Kidney tubule cell (primary cell): ENCODE measurements around the gene TRHDE.

Experiments used
- DNase-seq: peaks from one replicate; pipeline ENCODE4 v3.0.0-alpha.2; 2018; ENCODE audit warnings: low spot score

TRHDE gene

GRCh38 chr12:72274931-72275330 lies 2.8 kb downstream of the TRHDE start:
- DNase-seq = peak; percentile 41

- no peak for DNase-seq
Measured at GRCh38 chr12:72275526-72275925, 3.4 kb downstream of the TRHDE start.

- peak; percentile 34 for DNase-seq
Measured at GRCh38 chr12:72276181-72276805, 4.1 kb downstream of the TRHDE start.

GRCh38 chr12:72277415-72277814 lies 5.2 kb downstream of the TRHDE start:
- peak; percentile 56 for DNase-seq

GRCh38 chr12:72278894-72279293 lies 6.7 kb downstream of the TRHDE start:
- DNase-seq = no peak

GRCh38 chr12:72281126-72281525 lies 9.0 kb downstream of the TRHDE start:
- peak; percentile 58 for DNase-seq

GRCh38 chr12:72282721-72283120 lies 10.6 kb downstream of the TRHDE start:
- DNase-seq = peak; percentile 56

GRCh38 chr12:72285861-72286260 lies 13.7 kb downstream of the TRHDE start:
- DNase-seq = peak; percentile 32

GRCh38 chr12:72286526-72286925 lies 14.4 kb downstream of the TRHDE start:
- DNase-seq = no peak

- peak; percentile 58 for DNase-seq
Measured at GRCh38 chr12:72288436-72288835, 16.3 kb downstream of the TRHDE start.

GRCh38 chr12:72288911-72289310 lies 16.7 kb downstream of the TRHDE start:
- no peak for DNase-seq

GRCh38 chr12:72289633-72290032 lies 17.5 kb downstream of the TRHDE start:
- DNase-seq = peak; percentile 41

- DNase-seq = no peak
Measured at GRCh38 chr12:72291175-72291574, 19.0 kb downstream of the TRHDE start.

- DNase-seq = no peak
Measured at GRCh38 chr12:72293701-72294100, 21.5 kb downstream of the TRHDE start.

- no peak for DNase-seq
Measured at GRCh38 chr12:72295101-72295500, 22.9 kb downstream of the TRHDE start.

- peak; percentile 74 for DNase-seq
Measured at GRCh38 chr12:72295744-72296143, 23.6 kb downstream of the TRHDE start.

- DNase-seq = peak; percentile 98
Measured at GRCh38 chr12:72296389-72296788, 24.2 kb downstream of the TRHDE start.

- no peak for DNase-seq
Measured at GRCh38 chr12:72297666-72298065, 25.5 kb downstream of the TRHDE start.

GRCh38 chr12:72300728-72301127 lies 28.6 kb downstream of the TRHDE start:
- no peak for DNase-seq

- no peak for DNase-seq
Measured at GRCh38 chr12:72304751-72305150, 32.6 kb downstream of the TRHDE start.

- DNase-seq = no peak
Measured at GRCh38 chr12:72307229-72307628, 35.1 kb downstream of the TRHDE start.

GRCh38 chr12:72311946-72312345 lies 39.8 kb downstream of the TRHDE start:
- no peak for DNase-seq

- no peak for DNase-seq
Measured at GRCh38 chr12:72313806-72314205, 41.6 kb downstream of the TRHDE start.

GRCh38 chr12:72315858-72316257 lies 43.7 kb downstream of the TRHDE start:
- DNase-seq = no peak

GRCh38 chr12:72318341-72318740 lies 46.2 kb downstream of the TRHDE start:
- DNase-seq = no peak
